ENCODE measurements around the gene PLEKHG5.
"Not testable (repeated sequence)": the region's sequence is repeated elsewhere in the genome, so short reads cannot be mapped to it uniquely, and the experiment has no call there.

PLEKHG5 gene

GRCh38 chr1:6461538-6462411 lies 29.7 kb downstream of the PLEKHG5 start:
- no peak for DNase-seq

GRCh38 chr1:6461051-6461530 lies 30.4 kb downstream of the PLEKHG5 start:
- DNase-seq = no peak

DNA sequence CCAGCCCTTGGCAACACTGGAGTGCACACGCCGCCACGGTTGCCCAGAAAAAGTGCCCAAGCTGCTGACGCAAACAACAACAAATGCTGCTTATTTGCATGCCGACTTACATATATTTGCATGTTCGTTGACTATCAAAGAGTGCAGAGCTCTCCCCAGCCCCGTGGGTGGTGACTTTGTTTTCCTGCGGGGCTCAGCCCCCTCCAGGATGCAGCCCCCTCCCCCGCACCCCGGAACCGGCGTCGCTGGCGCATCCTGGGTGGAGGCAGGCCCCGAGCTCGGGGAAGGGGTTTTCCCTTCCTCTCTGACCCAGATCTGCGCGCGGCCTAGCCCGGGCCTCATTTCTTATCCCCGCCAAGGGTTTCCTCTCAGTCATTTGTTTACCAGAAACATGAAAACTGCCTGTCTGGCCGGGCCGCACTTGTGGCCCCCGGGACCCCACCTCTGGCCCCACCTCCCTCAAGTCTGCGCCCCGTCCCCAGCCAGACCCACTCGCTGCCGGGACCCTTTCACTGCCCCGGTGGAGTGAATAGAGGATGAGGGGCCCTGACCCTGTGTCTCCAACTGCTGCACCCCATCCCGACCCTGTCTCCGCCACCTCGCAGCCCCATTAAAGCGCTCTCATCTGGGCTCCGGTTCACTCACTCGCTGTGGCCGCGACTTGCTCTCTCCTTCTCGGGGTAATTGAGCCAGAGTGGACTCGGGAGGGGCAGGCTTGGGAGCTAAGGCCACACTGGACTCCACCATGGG lies 31.0 kb downstream of the PLEKHG5 start:
- DNase-seq = no peak

GRCh38 chr1:6459850-6460265 lies 31.6 kb downstream of the PLEKHG5 start:
- DNase-seq = no peak

DNA sequence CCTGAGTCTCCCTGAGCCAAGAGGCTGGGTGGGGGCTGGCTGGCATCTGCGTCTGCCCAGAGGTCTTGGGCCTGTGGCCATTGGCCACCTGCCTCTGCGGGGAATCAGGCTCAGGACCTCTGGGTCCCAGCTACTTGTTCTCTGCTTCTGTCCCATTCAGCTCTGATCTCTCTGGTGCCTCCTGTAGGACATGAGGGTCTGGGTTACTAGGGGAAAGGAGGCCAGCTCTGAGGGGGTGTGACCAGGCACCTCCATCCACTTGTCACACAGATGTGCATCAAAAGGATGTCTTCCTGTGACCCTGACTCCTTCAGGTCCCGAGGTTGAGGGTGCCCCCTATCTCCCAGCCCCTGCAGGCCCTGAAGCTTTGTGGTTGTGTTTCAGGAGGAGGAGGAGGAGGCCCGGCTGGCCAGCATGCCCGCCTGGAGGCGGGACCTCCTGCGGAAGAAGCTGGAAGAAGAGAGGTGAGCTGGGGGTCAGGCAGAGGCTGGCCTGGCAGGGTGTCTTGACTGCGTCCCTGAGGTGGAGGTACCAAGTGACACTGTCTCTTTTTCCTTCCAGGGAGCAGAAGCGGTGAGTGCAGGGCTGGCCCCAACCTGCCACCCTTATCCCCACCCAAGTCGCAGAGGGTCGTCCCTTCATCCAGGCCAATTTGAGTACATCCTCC lies 34.5 kb downstream of the PLEKHG5 start:
- DNase-seq = no peak

GRCh38 chr1:6455752-6456520 lies 35.5 kb downstream of the PLEKHG5 start:
- not testable (repeated sequence) for DNase-seq

GRCh38 chr1:6454856-6455751 lies 36.4 kb downstream of the PLEKHG5 start:
- DNase-seq = no peak

DNA sequence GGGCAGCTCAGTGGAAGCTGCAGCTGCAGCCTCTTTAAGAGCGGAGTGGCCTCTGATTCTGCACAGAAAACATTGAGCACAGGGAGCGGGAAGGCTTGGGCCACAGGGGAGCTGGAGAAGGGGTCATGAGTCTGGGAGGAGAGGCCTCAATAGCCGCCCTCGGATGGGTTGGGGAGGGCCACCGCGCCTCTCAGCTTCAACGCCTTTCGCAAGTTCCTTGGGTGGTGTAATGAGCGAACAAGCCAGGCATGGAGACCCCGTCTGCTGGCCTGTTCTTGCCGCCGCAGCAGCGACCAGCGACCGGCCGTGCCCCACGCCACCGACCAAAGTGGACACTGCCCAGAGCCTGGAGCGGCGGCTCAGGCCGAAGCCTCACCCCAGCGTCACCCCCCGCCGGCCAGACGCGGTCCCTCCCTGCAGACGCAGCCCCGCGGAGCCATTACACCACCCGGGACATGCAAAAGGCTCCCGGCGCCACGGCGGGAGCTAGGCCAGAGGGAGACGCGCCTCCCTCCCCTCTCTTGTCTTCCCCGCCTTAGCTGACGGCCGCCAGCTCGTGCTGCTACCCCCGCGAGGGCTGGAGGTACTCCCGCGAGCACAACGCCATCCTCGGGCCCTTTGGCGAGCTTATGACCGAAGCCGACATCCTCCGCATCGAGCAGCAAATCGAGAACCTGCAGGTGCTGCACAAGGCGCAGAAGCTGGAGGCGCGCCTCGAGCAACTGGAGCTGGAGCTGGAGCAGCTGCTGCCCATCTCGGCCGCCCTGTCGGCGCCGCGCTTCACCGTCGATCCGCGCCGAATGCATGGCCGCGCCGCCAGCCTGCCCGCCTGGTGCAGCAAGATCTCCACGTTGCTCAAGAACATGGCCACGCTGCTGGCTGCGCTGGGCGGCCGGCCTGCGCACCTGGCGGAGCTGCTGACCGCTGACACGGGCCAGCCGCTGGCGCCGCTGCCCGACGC lies 37.3 kb downstream of the PLEKHG5 start:
- not testable (repeated sequence) for DNase-seq

GRCh38 chr1:6450943-6451373 lies 40.5 kb downstream of the PLEKHG5 start:
- no peak for DNase-seq

DNA sequence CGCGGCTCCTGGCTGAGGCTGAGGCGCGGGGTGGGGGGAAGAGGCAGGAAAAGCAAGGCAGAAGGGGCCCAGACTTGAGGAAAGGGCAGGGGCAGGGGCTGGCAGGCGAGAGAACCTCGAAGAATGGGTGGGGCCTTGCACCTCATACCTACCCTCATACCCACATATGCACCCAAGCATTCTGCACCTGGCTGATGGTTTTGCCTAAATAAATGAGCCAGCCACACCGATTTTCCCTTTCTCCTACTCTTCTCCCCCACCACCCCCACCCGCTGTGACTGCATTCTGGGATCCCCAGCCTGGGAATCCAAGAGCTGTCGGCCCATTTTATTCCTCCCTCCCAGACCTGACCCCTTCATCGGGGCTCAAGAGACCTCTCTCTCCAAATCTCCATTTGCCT lies 41.0 kb downstream of the PLEKHG5 start:
- DNase-seq = not testable (repeated sequence)

GRCh38 chr1:6450005-6450450 lies 41.4 kb downstream of the PLEKHG5 start:
- DNase-seq = no peak

DNA sequence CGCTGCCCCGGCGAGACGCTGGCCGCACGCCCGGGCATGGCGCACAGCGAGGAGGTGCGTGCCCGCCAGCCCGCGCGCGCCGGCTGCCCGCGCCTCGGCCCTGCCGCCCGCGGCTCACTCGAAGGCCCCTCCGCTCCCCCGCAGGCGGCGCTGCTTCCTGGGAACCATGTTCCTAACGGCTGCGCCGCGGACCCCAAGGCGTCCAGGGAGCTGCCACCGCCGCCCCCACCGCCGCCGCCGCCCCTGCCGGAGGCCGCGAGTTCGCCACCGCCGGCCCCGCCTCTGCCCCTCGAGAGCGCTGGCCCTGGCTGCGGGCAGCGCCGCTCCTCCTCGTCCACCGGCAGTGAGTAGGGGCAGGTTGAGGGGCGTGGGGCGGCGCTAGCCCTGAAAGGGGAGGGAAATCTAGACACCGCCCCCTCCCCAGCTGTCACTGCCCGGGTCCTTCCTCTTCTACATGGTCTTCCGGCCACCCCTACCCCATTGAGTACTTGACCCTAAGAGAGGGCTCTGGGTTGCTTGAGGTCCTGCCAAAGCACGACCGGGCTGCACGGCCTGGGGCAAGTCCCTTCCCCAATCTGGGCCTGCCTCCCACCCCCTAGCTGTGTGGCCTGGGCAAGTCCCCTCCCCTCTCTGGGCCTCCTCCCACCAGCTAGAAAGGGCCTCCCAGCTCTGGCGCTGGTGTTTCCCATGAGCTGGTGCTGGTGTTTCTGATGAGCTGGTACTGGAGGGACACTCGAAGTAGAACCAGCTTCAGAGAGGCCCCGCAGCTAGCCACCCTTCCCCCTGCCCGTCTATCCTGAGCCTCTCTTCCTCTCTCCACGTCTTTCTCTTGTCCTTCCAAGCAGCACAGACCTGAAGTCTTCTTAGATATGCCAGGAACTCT lies 42.5 kb downstream of the PLEKHG5 start:
- no peak for DNase-seq

DNA sequence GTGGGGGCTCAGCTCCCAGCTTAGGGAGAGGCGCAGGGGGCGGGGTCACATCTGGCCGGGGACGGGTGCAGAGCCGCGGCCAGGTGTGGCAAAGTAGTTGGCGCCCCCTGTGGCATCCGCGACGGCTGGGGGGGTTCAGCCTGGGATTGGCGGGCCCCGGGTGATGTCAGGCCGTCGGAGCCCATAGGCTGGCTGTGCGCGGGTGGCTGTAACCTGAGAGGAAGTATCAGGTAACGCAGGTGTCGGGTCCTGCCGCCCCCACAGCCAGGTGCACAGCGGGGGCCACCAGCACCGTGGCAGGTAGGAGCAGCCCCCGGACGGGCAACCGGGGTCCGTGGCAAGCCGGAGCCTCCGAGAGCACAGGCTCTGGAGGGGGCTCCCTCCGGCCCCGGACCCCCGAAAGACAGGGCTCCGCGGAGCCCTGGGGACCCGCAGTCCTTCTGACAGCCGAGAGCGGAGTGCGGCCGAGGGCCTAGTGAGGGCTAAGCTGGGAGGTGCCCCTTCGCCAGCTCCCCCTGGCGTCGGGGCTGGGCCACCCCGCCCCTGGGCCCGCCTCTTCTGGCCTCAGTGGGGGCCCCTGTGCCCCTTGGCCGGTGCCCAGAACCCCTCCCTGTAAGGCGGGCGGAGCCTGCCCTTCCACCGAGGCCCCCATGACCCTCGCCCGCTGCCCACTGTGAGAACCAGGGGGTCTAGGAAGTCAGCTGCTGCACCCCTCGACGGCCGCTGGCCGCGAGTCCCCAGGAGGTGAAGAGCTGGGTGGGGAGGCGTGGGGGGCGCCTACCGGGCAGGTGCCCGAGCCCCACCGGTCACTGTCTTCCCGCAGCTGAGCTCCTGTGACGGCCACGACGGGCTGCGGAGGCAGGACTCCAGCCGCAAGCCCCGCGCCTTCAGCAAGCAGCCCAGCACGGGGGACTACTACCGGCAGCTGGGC lies 43.4 kb downstream of the PLEKHG5 start:
- DNase-seq = no peak

GRCh38 chr1:6447016-6447817 lies 44.2 kb downstream of the PLEKHG5 start:
- no peak for DNase-seq

DNA sequence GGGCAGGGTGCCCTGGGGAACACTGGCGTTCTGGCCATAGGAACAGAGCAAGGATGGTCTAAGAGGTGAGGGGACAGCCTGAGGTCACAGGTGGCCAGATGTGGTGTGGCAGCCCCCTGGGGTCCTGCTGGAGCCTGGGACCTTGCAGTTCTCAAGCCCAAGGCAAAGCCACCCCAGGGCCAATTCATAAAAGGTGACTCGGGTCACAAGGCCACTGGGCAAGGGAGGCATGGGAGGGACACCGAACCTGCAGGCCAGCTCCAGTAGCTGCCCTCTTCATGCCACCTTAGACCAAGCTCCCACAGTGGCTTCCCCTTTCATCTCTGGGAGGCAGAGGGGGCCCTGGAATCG lies 44.8 kb downstream of the PLEKHG5 start:
- no peak for DNase-seq

DNA sequence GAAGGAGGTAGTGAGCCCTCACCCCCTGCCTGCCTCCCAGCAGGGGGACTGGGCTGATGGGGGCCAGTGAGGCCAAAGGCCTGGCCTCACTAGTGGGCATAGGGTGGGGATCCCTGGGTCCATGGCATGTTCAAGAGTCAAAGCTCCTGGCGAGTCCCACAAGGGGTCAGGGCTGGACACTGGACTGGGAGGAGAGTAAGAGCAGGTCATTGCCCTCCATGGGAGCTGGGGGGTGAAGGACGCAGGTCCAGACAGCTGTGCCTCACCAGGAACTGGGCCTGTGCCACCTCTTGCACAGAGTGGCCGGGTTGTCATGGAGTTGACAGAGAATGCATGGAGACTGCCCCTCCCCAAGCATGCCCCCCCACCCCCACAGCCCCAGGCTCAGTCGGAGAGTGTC lies 45.5 kb downstream of the PLEKHG5 start:
- not testable (repeated sequence) for DNase-seq

Data from fibroblast of skin of back (primary cell).